Measurements from ENCODE around the gene POLD4. TPM values are rescaled to one million over a fixed set of nuclear protein-coding genes. Genes with fewer than 3 reads are reported as not detected.

POLD4 gene
- 42.7 TPM for polyA plus RNA-seq (2012; ENCODE audit: insufficient read length, low read depth)

DNA sequence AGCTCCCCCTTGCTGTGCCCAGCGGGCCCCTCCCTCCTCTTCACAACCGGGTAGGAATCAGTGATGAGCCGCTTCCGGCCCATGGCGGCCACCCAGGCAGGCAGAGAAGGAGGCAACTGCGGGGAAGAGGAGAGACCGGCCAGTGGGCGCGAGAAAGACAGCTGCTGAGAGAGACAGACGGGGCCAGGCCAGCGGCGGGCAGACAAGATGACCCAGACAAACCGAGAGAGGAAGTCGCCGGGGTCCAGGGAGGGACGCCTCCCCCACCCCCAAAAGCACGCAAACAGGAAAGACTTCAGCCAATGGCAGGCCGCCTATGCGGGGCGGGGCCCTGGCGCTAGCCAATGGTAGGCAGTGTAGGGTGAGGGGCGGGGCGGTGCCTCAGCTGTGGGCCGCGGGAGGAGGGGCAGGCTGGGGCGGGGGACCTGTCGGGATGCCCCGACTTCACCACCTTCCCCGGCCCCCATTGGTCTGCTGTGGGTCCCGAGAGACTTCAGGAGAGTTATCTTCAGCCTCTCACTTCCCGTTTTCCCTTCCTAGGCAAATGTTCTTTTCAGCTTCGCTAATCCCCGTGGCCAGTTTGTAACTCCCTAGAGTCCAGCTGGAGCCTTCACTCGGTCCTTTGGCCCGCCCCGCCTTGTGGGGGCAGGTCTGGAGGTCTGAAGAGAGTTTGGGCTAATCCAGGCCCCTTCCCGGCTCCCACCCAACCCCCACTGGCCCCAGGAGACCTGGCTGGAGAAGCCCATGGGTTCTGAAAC lies at the start of gene POLD4:
Gene POLD4 (minus strand): TSS at position 230 of the 758 bp plus-strand sequence. CDS start 147 bp downstream, at position 83.
- TF ChIP-seq FOXP2 (optimal IDR thresholded peaks at IDR 0.05; ENCODE audit: borderline replicate concordance, extremely low read depth, extremely low read length, insufficient read depth) (peak; percentile 28), POLR2AphosphoS5 (IDR thresholded peaks at IDR 0.05; ENCODE audit: low read depth, low read length) (peak; percentile 86), TAF1 (IDR thresholded peaks at IDR 0.05; ENCODE audit: borderline replicate concordance, insufficient read depth, low read length) (peak; percentile 92; the same call in 1 of the 2 replicates), SIN3A (IDR thresholded peaks at IDR 0.05; ENCODE audit: borderline replicate concordance, insufficient read depth, low read length) (no peak; the same call in 1 of the 2 replicates)
- TF ChIP-seq, protein P1, sequence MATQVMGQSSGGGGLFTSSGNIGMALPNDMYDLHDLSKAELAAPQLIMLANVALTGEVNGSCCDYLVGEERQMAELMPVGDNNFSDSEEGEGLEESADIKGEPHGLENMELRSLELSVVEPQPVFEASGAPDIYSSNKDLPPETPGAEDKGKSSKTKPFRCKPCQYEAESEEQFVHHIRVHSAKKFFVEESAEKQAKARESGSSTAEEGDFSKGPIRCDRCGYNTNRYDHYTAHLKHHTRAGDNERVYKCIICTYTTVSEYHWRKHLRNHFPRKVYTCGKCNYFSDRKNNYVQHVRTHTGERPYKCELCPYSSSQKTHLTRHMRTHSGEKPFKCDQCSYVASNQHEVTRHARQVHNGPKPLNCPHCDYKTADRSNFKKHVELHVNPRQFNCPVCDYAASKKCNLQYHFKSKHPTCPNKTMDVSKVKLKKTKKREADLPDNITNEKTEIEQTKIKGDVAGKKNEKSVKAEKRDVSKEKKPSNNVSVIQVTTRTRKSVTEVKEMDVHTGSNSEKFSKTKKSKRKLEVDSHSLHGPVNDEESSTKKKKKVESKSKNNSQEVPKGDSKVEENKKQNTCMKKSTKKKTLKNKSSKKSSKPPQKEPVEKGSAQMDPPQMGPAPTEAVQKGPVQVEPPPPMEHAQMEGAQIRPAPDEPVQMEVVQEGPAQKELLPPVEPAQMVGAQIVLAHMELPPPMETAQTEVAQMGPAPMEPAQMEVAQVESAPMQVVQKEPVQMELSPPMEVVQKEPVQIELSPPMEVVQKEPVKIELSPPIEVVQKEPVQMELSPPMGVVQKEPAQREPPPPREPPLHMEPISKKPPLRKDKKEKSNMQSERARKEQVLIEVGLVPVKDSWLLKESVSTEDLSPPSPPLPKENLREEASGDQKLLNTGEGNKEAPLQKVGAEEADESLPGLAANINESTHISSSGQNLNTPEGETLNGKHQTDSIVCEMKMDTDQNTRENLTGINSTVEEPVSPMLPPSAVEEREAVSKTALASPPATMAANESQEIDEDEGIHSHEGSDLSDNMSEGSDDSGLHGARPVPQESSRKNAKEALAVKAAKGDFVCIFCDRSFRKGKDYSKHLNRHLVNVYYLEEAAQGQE (IDR thresholded peaks at IDR 0.05; ENCODE audit: insufficient read depth in 1 of 2, low read depth in 2 of 2, low read length in 2 of 2): peak in 1 of 2 experiments; percentile 42; a peak in 1 of 4 replicates

DNA sequence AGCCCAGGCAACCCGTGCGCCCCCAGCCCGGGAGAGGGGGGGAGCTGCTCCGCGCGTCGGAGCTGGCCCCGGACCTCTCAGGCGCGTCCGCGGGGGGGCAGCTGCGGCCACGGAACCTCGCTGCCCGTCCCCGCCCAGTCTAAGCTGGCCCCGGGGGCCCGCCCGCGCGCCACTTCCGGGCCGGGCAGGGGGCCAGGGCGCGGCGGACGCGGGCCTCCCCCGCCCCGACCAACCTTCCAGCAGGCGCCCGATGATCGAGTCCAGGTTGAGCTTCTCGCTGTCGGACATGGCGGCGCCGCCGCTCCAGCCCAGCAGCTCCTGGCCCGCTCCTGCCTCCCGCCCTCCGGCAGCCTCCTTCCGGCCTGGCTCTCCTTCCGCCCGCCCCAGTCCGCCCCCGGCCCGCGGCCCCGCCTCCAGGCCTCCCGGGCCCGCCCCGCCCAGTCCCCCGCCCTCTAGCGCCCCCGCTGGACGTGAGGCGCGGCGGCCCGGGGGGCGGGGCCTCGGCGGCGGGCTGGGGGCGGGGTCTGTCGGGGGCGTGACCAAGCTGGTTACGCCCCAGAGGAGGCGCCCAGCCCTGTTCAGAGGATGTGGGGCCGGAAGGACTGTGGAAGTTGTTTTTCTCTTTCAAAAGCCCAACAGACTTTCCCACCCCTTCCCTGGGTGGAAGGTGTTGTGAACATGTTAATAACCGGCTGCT lies 48.3 kb upstream of the POLD4 start, which contains the start of gene PPP1CA:
Gene PPP1CA (minus strand): TSS at position 364 of the 697 bp plus-strand sequence. CDS start 76 bp downstream, at position 288.
- TF ChIP-seq POLR2AphosphoS5 (IDR thresholded peaks at IDR 0.05; ENCODE audit: low read depth, low read length): peak; percentile 70
- TF ChIP-seq TAF1 (IDR thresholded peaks at IDR 0.05; ENCODE audit: borderline replicate concordance, insufficient read depth, low read length): peak; percentile 32; the same call in 1 of the 2 replicates
- peak; percentile 26 for TF ChIP-seq FOXP2 (optimal IDR thresholded peaks at IDR 0.05; ENCODE audit: borderline replicate concordance, extremely low read depth, extremely low read length, insufficient read depth)
- TF ChIP-seq, protein P1 (IDR thresholded peaks at IDR 0.05; ENCODE audit: insufficient read depth in 1 of 2, low read depth in 2 of 2, low read length in 2 of 2): no peak
- 0 out of 2 replicates have a peak, but pooled peaks have one; percentile 54 for TF ChIP-seq SIN3A (IDR thresholded peaks at IDR 0.05; ENCODE audit: borderline replicate concordance, insufficient read depth, low read length)

DNA sequence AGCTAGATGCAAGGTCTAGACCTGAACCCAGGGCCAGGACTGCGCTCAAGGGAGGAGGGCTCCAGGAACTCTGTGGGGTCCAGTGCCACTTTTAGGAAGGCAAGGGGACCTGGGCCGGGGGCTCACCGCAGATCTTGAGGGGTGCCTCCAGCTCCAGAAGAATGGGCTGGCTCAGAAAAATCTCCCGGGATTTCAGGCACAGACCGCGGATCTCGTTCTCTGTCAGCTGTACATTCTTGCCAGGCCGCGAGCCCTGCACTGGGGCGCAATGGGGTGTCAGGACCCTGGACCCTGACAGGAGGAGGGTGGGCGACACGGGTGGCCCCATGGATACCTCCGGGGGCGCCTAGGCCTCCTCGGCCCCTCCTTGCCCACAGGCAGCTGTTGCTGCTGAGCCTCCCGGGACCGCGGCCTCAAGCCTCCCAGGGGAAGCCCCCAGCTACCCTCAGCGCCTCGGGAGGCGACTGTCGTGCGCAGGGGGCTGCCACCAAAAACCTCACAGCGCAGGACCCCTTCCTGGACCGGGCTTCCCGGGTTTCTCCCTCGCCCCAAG lies 47.7 kb upstream of the POLD4 start:
- TF ChIP-seq TAF1 (IDR thresholded peaks at IDR 0.05; ENCODE audit: borderline replicate concordance, insufficient read depth, low read length) (no peak), SIN3A (IDR thresholded peaks at IDR 0.05; ENCODE audit: borderline replicate concordance, insufficient read depth, low read length) (no peak), FOXP2 (optimal IDR thresholded peaks at IDR 0.05; ENCODE audit: borderline replicate concordance, extremely low read depth, extremely low read length, insufficient read depth) (no peak), POLR2AphosphoS5 (IDR thresholded peaks at IDR 0.05; ENCODE audit: low read depth, low read length) (no peak)
- TF ChIP-seq, protein P1 (IDR thresholded peaks at IDR 0.05; ENCODE audit: insufficient read depth in 1 of 2, low read depth in 2 of 2, low read length in 2 of 2): no peak

DNA sequence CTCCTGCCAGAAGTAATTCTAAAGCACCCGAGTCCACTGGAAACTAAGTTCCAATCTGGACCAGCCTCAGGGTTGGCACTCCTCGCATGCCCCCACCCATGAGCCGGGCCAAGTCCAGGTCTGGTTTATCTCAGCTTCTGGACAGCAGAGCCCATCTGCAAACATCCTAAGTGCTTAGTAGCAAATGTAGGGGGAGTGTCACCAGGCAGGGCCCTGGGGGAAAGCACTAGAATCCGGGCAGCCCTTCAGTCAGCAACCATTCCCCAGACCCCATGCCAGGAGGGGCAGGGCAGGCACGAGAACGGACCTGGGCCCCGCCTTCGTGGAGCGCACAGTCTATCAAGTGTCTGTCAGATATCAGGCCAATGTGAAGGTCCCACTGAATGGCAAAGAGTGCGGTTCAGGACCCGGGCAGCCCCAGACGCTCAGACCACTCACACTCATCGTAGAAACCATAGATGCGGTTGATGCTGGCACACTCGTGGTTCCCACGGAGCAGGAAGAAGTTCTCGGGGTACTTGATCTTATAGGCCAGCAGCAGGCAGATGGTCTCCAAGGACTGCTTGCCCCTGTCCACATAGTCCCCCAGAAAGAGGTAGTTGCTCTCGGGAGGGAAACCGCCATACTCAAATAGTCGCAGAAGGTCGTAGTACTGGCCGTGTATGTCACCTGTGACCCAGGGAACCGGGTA lies 47.0 kb upstream of the POLD4 start:
- TF ChIP-seq SIN3A (IDR thresholded peaks at IDR 0.05; ENCODE audit: borderline replicate concordance, insufficient read depth, low read length): no peak
- TF ChIP-seq, protein P1 (IDR thresholded peaks at IDR 0.05; ENCODE audit: insufficient read depth in 1 of 2, low read depth in 2 of 2, low read length in 2 of 2): no peak
- TF ChIP-seq POLR2AphosphoS5 (IDR thresholded peaks at IDR 0.05; ENCODE audit: low read depth, low read length): no peak
- no peak for TF ChIP-seq FOXP2 (optimal IDR thresholded peaks at IDR 0.05; ENCODE audit: borderline replicate concordance, extremely low read depth, extremely low read length, insufficient read depth)
